ENCODE measurements around the gene PPP1R7.

DNA sequence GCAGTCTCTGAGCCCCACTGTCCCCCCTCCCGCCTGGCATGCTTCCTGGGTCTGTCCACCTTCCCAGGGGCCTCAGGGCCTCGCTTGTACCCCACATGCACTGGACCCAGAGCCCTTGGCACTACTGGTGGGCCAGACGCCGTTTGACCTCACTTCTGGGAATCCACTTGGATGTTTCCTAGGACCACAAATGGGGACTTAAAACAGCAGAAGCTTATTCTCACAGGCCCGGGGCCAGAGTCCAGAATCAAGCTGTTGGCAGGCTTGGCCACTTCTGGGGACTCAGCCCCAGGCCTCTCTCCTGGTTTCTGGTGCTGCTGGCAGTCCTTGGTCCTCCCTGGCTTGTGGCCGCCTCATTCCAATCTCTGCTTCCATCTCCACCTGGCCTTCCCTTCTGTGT lies 57.8 kb downstream of the PPP1R7 start:
- TF ChIP-seq FOXM1 (IDR thresholded peaks at IDR 0.05; ENCODE audit: low read depth) (no peak), EP300 (IDR thresholded peaks at IDR 0.05; ENCODE audit: borderline replicate concordance in 1 of 2, low read depth in 1 of 2, low read length in 1 of 2) (no peak), GABPA (IDR thresholded peaks at IDR 0.05; ENCODE audit: low read depth) (no peak)
- TF ChIP-seq, protein P1, sequence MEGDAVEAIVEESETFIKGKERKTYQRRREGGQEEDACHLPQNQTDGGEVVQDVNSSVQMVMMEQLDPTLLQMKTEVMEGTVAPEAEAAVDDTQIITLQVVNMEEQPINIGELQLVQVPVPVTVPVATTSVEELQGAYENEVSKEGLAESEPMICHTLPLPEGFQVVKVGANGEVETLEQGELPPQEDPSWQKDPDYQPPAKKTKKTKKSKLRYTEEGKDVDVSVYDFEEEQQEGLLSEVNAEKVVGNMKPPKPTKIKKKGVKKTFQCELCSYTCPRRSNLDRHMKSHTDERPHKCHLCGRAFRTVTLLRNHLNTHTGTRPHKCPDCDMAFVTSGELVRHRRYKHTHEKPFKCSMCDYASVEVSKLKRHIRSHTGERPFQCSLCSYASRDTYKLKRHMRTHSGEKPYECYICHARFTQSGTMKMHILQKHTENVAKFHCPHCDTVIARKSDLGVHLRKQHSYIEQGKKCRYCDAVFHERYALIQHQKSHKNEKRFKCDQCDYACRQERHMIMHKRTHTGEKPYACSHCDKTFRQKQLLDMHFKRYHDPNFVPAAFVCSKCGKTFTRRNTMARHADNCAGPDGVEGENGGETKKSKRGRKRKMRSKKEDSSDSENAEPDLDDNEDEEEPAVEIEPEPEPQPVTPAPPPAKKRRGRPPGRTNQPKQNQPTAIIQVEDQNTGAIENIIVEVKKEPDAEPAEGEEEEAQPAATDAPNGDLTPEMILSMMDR (IDR thresholded peaks at IDR 0.05), result no peak
- TF ChIP-seq, protein P2, sequence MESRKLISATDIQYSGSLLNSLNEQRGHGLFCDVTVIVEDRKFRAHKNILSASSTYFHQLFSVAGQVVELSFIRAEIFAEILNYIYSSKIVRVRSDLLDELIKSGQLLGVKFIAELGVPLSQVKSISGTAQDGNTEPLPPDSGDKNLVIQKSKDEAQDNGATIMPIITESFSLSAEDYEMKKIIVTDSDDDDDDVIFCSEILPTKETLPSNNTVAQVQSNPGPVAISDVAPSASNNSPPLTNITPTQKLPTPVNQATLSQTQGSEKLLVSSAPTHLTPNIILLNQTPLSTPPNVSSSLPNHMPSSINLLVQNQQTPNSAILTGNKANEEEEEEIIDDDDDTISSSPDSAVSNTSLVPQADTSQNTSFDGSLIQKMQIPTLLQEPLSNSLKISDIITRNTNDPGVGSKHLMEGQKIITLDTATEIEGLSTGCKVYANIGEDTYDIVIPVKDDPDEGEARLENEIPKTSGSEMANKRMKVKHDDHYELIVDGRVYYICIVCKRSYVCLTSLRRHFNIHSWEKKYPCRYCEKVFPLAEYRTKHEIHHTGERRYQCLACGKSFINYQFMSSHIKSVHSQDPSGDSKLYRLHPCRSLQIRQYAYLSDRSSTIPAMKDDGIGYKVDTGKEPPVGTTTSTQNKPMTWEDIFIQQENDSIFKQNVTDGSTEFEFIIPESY (IDR thresholded peaks at IDR 0.05; ENCODE audit: borderline replicate concordance, low read depth), result no peak
- TF ChIP-seq, protein P3, sequence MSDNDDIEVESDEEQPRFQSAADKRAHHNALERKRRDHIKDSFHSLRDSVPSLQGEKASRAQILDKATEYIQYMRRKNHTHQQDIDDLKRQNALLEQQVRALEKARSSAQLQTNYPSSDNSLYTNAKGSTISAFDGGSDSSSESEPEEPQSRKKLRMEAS (IDR thresholded peaks at IDR 0.05; ENCODE audit: low read depth), result no peak
